ENCODE results near the gene NEK6.

DNA sequence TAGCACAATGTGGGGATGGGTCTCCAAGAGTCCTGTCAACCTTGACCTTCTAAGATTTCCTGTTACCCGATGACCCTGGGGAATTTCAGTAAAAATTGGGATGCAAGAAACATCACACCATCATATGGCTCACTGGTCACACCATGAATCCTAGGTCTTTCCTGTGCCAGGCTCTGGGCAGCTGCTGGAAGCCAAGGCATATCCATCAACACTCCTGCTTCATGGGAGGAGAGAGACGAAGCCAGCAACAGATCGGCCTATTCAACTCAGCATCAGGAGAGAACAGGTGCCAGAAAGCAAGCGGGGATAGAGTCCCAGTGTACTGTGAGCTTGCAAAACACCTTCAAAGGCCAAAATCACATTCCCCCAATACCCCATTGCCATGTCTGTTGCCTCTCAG lies 6.5 kb upstream of the NEK6 start:
- TF ChIP-seq EGR1 (IDR thresholded peaks at IDR 0.05) (no peak), RAD21 (IDR thresholded peaks at IDR 0.05; ENCODE audit: low read depth) (no peak), YY1 (IDR thresholded peaks at IDR 0.05; ENCODE audit: low read depth) (no peak), EP300 (IDR thresholded peaks at IDR 0.05; ENCODE audit: borderline replicate concordance) (peak; percentile 84)
- TF ChIP-seq, protein P1, sequence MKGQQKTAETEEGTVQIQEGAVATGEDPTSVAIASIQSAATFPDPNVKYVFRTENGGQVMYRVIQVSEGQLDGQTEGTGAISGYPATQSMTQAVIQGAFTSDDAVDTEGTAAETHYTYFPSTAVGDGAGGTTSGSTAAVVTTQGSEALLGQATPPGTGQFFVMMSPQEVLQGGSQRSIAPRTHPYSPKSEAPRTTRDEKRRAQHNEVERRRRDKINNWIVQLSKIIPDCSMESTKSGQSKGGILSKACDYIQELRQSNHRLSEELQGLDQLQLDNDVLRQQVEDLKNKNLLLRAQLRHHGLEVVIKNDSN (IDR thresholded peaks at IDR 0.05), result no peak
- TF ChIP-seq, protein P2, sequence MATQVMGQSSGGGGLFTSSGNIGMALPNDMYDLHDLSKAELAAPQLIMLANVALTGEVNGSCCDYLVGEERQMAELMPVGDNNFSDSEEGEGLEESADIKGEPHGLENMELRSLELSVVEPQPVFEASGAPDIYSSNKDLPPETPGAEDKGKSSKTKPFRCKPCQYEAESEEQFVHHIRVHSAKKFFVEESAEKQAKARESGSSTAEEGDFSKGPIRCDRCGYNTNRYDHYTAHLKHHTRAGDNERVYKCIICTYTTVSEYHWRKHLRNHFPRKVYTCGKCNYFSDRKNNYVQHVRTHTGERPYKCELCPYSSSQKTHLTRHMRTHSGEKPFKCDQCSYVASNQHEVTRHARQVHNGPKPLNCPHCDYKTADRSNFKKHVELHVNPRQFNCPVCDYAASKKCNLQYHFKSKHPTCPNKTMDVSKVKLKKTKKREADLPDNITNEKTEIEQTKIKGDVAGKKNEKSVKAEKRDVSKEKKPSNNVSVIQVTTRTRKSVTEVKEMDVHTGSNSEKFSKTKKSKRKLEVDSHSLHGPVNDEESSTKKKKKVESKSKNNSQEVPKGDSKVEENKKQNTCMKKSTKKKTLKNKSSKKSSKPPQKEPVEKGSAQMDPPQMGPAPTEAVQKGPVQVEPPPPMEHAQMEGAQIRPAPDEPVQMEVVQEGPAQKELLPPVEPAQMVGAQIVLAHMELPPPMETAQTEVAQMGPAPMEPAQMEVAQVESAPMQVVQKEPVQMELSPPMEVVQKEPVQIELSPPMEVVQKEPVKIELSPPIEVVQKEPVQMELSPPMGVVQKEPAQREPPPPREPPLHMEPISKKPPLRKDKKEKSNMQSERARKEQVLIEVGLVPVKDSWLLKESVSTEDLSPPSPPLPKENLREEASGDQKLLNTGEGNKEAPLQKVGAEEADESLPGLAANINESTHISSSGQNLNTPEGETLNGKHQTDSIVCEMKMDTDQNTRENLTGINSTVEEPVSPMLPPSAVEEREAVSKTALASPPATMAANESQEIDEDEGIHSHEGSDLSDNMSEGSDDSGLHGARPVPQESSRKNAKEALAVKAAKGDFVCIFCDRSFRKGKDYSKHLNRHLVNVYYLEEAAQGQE (IDR thresholded peaks at IDR 0.05; ENCODE audit: low read depth), result no peak
- TF ChIP-seq, protein P3, sequence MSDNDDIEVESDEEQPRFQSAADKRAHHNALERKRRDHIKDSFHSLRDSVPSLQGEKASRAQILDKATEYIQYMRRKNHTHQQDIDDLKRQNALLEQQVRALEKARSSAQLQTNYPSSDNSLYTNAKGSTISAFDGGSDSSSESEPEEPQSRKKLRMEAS (IDR thresholded peaks at IDR 0.05), result peak; percentile 65

Data from Ishikawa (cell line).